HG03103 (cell line): ENCODE measurements around the gene GPBP1.
"Not testable (repeated sequence)": the region's sequence is repeated elsewhere in the genome, so short reads cannot be mapped to it uniquely, and the experiment has no call there.

Source experiments
- ATAC-seq: cut with Tn5 transposase; IDR thresholded peaks from one replicate; pipeline ENCODE4 v1.9.1; 2021; ENCODE audit warnings: low read depth; ENCODE audit not compliant: unreplicated experiment

Gene GPBP1

GRCh38 chr5:57267805-57268204 is 93.9 kb downstream of the GPBP1 start:
- ATAC-seq: no peak

- ATAC-seq: no peak
Observed at GRCh38 chr5:57276353-57276752, 102.5 kb downstream of the GPBP1 start.

GRCh38 chr5:57277085-57277484 is 103.2 kb downstream of the GPBP1 start:
- no peak for ATAC-seq

- ATAC-seq: no peak
Observed at GRCh38 chr5:57280853-57281252, 107.0 kb downstream of the GPBP1 start.

GRCh38 chr5:57285084-57285483 is 111.2 kb downstream of the GPBP1 start:
- not testable (repeated sequence) for ATAC-seq

GRCh38 chr5:57291894-57292293 is 118.0 kb downstream of the GPBP1 start:
- no peak for ATAC-seq

- ATAC-seq: no peak
Observed at GRCh38 chr5:57292336-57292735, 118.5 kb downstream of the GPBP1 start.

- no peak for ATAC-seq
Observed at GRCh38 chr5:57298295-57298984, 124.6 kb downstream of the GPBP1 start.

- ATAC-seq: no peak
Observed at GRCh38 chr5:57298985-57299491, 125.2 kb downstream of the GPBP1 start.

- ATAC-seq: no peak
Observed at GRCh38 chr5:57299986-57300385, 126.1 kb downstream of the GPBP1 start.

- no peak for ATAC-seq
Observed at GRCh38 chr5:57302164-57302563, 128.3 kb downstream of the GPBP1 start.

- no peak for ATAC-seq
Observed at GRCh38 chr5:57302643-57303042, 128.8 kb downstream of the GPBP1 start.

GRCh38 chr5:57303985-57304384 is 130.1 kb downstream of the GPBP1 start:
- ATAC-seq: no peak

- no peak for ATAC-seq
Observed at GRCh38 chr5:57304931-57305330, 131.1 kb downstream of the GPBP1 start.

- no peak for ATAC-seq
Observed at GRCh38 chr5:57306359-57306758, 132.5 kb downstream of the GPBP1 start.

- ATAC-seq: no peak
Observed at GRCh38 chr5:57307516-57307915, 133.7 kb downstream of the GPBP1 start.

- not testable (repeated sequence) for ATAC-seq
Observed at GRCh38 chr5:57309022-57309421, 135.2 kb downstream of the GPBP1 start.

GRCh38 chr5:57311251-57311650 is 137.4 kb downstream of the GPBP1 start:
- no peak for ATAC-seq

GRCh38 chr5:57311921-57312735 is 138.3 kb downstream of the GPBP1 start:
- ATAC-seq: no peak

- ATAC-seq: no peak
Observed at GRCh38 chr5:57313716-57314115, 139.9 kb downstream of the GPBP1 start.
